HG03378 (cell line): Measurements from ENCODE around the gene SPATA31D4.

ENCODE experiments used
- ATAC-seq: cut with Tn5 transposase; IDR thresholded peaks from one replicate; pipeline ENCODE4 v1.9.1; 2021; ENCODE audit warnings: mild to moderate bottlenecking, moderate library complexity; ENCODE audit not compliant: unreplicated experiment

Gene SPATA31D4

DNA sequence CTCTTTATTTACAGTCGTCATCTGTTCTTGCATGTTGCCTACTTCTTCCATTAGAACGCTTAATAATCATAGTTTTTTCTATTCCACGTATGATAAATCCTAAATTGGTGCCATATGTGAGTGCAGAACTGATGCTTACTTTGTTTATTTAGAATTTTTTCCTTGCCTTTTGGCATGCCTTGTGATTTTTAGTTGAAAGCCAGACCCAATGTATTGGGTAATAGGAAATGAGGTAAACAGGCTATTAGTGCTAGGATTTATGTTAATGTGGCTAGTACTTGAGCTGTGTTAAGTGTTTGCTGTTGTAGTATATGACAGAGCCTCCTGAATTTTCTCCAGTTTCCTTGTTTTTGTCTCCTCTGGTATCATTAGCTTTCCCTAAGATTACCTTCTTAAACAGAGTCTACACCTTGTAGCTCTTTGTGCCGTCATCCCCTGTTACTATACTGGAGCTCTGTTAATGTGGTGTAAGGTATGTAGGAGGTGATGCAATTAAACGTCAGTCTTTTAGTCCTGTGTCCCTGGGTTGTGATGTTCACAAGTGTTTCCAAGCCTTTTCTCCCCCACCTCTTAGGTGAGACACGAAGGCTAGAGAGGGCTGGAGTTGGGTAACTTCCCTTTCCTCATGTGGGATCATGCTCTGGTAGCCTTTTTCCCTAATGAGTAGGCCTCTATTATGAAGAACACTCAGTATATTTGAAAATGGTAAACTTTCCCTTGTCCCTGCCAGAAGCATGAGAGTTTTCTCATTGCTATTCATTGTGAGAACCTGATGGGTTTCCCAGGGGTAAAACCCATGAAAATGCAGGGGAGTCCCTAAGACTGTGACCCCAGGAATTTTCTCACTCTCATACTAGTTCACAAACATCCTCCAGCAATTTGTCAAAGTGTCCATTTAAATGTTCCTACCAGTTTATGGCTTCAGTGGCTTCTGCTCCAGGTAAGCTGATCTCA is 36.3 kb downstream of the SPATA31D4 start:
- no peak for ATAC-seq

DNA sequence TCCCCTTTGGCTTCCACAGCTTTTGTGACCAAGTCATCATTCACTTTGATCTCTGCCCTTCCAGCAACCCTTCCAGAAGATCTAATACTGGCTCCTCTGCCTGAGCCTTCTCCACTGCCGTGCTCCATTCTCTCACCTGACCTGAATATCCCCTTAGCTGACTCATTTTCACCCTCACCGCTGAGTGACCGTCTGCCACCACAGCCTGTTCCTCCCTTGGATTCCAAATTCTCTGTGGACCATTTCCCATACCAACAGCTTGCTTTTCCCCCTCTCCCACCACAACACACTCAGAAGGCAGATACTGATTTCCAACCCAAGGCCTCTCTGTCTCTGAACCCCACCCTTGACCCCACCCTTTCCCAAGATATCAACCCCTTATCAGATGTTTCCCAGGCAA is 39.8 kb downstream of the SPATA31D4 start:
- ATAC-seq, result no peak

DNA sequence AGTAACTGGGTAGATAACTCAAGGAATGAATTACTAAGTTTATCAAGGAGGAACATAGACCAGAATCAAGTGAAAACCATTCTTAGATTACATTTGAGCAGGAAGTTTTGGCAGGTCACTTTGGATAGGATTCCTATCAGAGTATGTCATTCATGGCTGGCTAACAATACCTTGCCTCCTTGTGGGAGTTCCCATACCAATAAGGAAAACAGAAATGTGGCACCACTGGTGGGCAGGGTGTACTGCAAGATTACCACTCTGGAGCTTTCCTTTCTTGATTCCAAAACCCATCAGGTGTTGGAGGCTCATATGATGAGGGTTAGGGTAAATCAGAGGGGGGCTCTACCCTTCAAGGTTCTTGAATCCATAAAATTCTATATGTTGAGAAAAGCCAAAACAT is 41.7 kb downstream of the SPATA31D4 start:
- no peak for ATAC-seq

DNA sequence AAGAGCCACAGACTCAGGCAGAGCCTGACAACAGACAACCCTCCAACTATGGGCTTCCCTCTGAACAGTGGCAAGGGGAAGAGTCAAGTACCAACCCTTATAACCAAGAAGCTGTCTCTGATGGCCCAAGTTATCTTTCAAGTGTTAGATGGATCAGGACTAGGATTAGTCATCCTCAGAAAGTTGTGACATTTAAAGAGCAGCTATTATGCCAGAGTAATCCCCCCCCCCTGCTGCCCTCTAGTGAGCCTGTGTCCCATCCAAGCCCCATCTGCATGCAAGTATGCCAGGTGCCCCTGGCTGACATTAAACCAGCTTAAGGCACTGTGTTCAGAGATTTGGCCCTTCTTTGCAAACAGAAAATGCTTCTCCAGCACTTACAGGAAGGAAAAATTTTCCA is 43.5 kb downstream of the SPATA31D4 start:
- ATAC-seq, result no peak

DNA sequence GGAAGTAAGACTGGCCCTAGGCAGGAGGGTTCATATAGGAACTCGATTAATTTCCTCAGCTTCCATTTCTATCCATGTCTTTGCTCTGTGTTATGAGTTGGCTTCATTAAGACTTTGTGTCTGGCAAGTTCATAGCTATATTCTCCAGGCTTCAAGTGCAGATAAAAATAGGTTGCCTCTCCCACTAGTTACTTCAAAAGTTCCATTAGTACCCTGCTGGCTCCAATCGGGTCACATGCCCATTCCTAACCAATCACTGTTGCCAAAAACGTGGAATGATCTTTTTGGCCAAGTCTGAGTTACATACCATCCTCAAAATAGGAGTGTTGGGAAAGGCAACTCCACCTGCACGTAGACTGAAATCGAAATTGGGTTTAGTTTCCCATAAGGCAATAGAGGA is 46.5 kb downstream of the SPATA31D4 start:
- no peak for ATAC-seq

DNA sequence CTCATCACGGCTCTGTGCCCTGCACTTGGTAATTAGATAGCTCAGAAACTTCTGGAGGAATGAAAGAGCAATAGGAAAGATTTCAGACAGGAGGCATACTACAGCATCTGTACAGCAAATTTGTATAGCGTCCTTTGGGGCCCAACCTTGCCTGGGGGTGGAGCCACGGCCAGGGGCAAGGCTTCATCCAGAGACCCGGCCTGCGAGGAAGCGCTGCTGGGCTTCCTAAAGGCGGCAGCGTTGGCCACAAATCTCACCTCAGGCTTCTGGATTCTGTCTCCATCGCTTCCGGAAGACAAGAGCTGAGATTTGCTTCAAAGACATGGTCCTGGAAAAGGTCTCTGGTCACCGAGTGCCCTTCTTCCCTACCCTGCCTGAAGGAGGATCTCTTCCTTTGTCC is 48.1 kb downstream of the SPATA31D4 start:
- ATAC-seq, result no peak

DNA sequence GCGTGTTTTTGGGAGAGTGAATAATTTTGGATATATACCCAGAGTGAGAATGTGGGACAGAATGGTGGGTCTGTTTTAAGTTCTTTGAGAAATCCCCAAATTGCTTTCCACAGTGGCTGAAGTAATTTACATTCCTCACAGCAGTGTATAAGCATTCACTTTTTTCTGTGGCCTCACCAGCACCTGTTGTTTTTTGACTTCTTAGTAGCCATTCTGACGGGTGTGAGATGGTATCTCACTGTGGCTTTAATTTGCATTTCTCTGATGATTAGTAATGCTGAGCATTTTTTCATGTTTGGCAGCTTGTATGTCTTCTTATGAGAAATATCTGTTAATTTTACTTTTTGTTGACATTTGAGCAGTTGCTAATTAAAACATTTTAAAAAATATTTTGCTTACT is 51.0 kb downstream of the SPATA31D4 start:
- ATAC-seq, result peak; percentile 75

DNA sequence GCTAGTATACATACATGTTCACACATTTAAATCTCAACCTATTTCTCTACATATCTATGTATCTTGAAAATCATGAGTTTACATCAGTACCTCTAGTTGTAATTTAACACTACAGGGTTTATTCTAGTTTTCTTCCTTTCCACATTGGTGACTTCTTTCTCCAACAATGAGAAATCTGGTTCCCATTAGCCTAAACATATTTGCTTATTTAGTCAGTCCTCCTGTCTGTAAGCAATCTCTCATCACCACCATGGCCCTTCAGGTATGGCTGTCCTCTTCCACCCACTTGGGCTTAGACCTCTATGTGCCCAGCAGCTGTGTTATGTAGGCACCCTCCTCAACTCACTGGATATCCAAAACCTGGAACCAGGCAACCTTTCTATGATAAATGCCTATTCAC is 52.3 kb downstream of the SPATA31D4 start:
- ATAC-seq, result no peak

DNA sequence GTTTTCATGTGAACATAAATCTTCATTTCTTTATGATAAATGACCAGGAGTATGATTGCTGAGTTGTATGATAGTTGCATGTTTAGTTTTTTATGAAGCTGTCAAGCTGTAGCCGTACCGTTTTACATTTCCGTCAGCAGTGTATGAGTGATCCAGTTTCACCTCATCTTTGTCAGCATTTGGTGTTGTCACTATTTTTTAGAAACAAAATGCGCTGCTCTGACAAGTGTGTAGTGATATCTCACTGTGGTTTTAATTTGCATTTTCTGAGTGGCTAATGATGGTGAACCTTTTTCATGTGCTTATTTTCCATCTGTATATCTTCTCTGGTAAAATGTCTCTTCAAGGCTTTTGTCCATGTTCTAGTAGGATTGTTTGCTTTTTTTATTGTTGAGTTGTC is 53.7 kb downstream of the SPATA31D4 start:
- ATAC-seq, result no peak
